Common myeloid progenitor, CD34-positive (primary cell): Measurements from ENCODE around the gene LEF1.
A peak's percentile ranks its signal among the peaks of the same experiment; 100 is the strongest.

ENCODE experiments used
- CTCF ChIA-PET: fragments of 350-600 bp; sonication (Branson Sonifier 250); formaldehyde crosslinking; loops from one replicate; lab custom pipeline; 2021; ENCODE audit warnings: antibody characterized with exemption; lab: Charles Lee
- POLR2A ChIA-PET: fragments of 350-600 bp; sonication (Branson Sonifier 250); formaldehyde crosslinking; loops from one replicate; lab custom pipeline; 2021; ENCODE audit warnings: antibody characterized with exemption; lab: Charles Lee
- DNase-seq, 3 donors: peaks; one replicate each; pipeline versions ENCODE4 v3.0.0 to v3.0.0-alpha.2; 2013
- H3K27ac ChIP-seq, 2 experiments: 1 replicate in 1 of 2; 2 replicates in 1 of 2; pipeline ENCODE4 v1.7.0; 2013; ENCODE audit warnings: inconsistent platforms in 2 of 2, low read length in 2 of 2, mild to moderate bottlenecking in 2 of 2, low read depth in 1 of 2, moderate library complexity in 1 of 2; ENCODE audit not compliant: severe bottlenecking in 2 of 2, insufficient read depth in 1 of 2, poor library complexity in 1 of 2
- H3K27me3 ChIP-seq, 5 experiments: replicated peaks in 2 of 5; 1 replicate in 3 of 5; 2 replicates in 2 of 5; pipeline versions ENCODE4 v1.6.1 to v1.7.0; 2013; ENCODE audit warnings: low read length in 4 of 5, mild to moderate bottlenecking in 2 of 5, moderate library complexity in 2 of 5, inconsistent platforms in 1 of 5; ENCODE audit not compliant: insufficient read depth in 5 of 5, control insufficient read depth in 4 of 5
- H3K36me3 ChIP-seq, 4 experiments: 1 replicate in 2 of 4; 2 replicates in 2 of 4; pipeline versions ENCODE4 v1.6.1 to v1.7.0; 2013; ENCODE audit warnings: low read length in 3 of 4, control low read depth in 1 of 4, mild to moderate bottlenecking in 1 of 4; ENCODE audit not compliant: control insufficient read depth in 4 of 4, insufficient read depth in 4 of 4
- H3K4me1 ChIP-seq, 4 experiments: 1 replicate in 3 of 4; 2 replicates in 1 of 4; pipeline versions ENCODE4 v1.6.1 to v1.7.1; 2013; ENCODE audit warnings: low read length in 3 of 4, mild to moderate bottlenecking in 3 of 4, control low read depth in 1 of 4, inconsistent platforms in 1 of 4, moderate library complexity in 1 of 4; ENCODE audit not compliant: control insufficient read depth in 4 of 4, insufficient read depth in 4 of 4; ENCODE audit errors: control extremely low read depth in 1 of 4
- H3K4me3 ChIP-seq, 7 experiments: 1 replicate in 4 of 7; 2 replicates in 3 of 7; pipeline versions ENCODE4 v1.5.1 to v1.7.0; 2013; ENCODE audit warnings: mild to moderate bottlenecking in 7 of 7, low read length in 6 of 7, moderate library complexity in 6 of 7, inconsistent platforms in 2 of 7, low read depth in 2 of 7, control low read depth in 1 of 7; ENCODE audit not compliant: insufficient read depth in 4 of 7, control insufficient read depth in 1 of 7; ENCODE audit errors: extremely low read depth in 1 of 7
- H3K9me3 ChIP-seq, 5 experiments: 1 replicate in 4 of 5; 2 replicates in 1 of 5; pipeline versions ENCODE4 v1.6.1 to v1.7.1; 2013; ENCODE audit warnings: low read length in 4 of 5, mild to moderate bottlenecking in 2 of 5, inconsistent platforms in 1 of 5, low read depth in 1 of 5, moderate library complexity in 1 of 5; ENCODE audit not compliant: control insufficient read depth in 4 of 5, insufficient read depth in 2 of 5; ENCODE audit errors: control extremely low read depth in 1 of 5
- WGBS: methylation state at CpG from one replicate; pipeline ENCODE4 v1.1.5; 2013; ENCODE audit not compliant: insufficient coverage; 5-methylcytosine and 5-hydroxymethylcytosine counted together

Gene LEF1

DNA sequence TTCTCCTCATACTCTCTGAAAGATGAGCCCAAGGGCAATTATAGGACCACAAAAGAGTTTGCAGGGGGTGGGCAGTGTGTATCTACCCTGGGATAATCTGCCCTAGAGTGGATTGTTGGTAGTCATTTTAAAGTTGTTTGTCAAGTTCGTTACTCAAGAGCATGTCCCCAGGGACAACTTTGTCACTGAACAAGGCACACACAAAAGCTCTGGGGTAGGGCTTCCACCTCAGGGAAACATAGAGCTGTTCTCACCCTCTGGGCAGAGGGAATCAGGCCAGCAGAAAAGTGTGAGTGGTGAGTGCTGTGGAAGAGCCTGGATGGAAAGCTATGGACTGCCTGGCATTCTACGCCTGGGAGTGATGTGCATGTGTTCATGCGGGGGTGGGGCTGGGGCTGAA, 23.3 kb upstream of the LEF1 start:
- no peaks in the 10 kb centered on the region for H3K9me3 ChIP-seq
- H3K4me1 ChIP-seq: no peaks in the 10 kb centered on the region
- ChIA-PET CTCF (interaction anchor here (1.0 kb wide), 1 partner anchor 10 kb away, joined by 4 read pairs; no protein-coding TSS in a partner anchor), POLR2A (no interaction called here)
- no peak overlapping the region for H3K27ac ChIP-seq
- no peak for DNase-seq
- 97% methylated on average over 3 of the region's 3 CpGs for WGBS
- peaks cover 0 to 6% (median 3%) of the 10 kb centered on the region in 5 experiments for H3K27me3 ChIP-seq
- no peak overlapping the region for H3K4me3 ChIP-seq
- no peaks in the 10 kb centered on the region for H3K36me3 ChIP-seq

GRCh38 chr4:108191269-108191914, 22.7 kb upstream of the LEF1 start:
- ChIA-PET POLR2A (no interaction called here), CTCF (no interaction called here)
- 90% methylated on average over 3 of the region's 4 CpGs for WGBS
- Histone ChIP-seq H3K27ac (no peak overlapping the region), H3K9me3 (no peaks in the 10 kb centered on the region), H3K27me3 (peaks cover 0 to 6% (median 3%) of the 10 kb centered on the region in 5 experiments), H3K36me3 (no peaks in the 10 kb centered on the region), H3K4me1 (no peaks in the 10 kb centered on the region), H3K4me3 (no peak overlapping the region)
- no peak for DNase-seq

GRCh38 chr4:108188770-108189169, 20.0 kb upstream of the LEF1 start:
- Histone ChIP-seq H3K27ac (no peak overlapping the region), H3K9me3 (no peaks in the 10 kb centered on the region), H3K4me3 (no peak overlapping the region), H3K4me1 (no peaks in the 10 kb centered on the region), H3K27me3 (peaks cover 0 to 7% (median 3%) of the 10 kb centered on the region in 5 experiments), H3K36me3 (no peaks in the 10 kb centered on the region)
- POLR2A ChIA-PET: no interaction called here
- CTCF ChIA-PET: interaction anchor here (1.2 kb wide), 1 partner anchor 10 kb away, joined by 3 read pairs; no protein-coding TSS in a partner anchor
- WGBS: no CpG with 5 or more reads among the region's 2 CpGs
- no peak for DNase-seq

DNA sequence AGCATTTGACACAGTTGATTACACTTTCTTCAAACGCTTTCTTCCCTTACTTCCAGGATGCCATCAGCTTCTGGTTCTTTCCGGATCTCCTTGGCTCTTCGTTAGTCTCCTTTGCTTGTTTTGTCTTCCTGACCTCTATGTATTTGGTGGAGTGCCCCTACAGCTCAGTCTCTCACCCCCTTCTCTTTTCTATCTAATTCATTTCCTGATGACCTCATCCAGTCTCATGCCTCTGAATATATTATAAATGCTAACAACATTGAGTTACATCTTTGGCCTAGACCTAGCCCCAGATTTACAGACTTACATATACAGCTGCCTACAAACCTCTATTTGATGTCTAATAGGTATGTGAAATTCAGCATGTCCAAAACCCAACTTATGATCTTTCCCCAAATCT, 16.5 kb upstream of the LEF1 start:
- H3K4me3 ChIP-seq: no peak overlapping the region
- peaks cover 0 to 9% (median 4%) of the 10 kb centered on the region in 4 experiments for H3K4me1 ChIP-seq
- ChIA-PET POLR2A (no interaction called here), CTCF (interaction anchor here (0.8 kb wide), 1 partner anchor 541 kb away, joined by 3 read pairs; no protein-coding TSS in a partner anchor)
- DNase-seq: no peak
- H3K27me3 ChIP-seq: peaks cover 0 to 7% (median 3%) of the 10 kb centered on the region in 5 experiments
- WGBS: 100% methylated on average over 3 of the region's 3 CpGs
- no peak overlapping the region for H3K27ac ChIP-seq
- H3K9me3 ChIP-seq: no peaks in the 10 kb centered on the region
- H3K36me3 ChIP-seq: no peaks in the 10 kb centered on the region

GRCh38 chr4:108184453-108185049, 15.8 kb upstream of the LEF1 start:
- H3K36me3 ChIP-seq: no peaks in the 10 kb centered on the region
- WGBS: no CpG with 5 or more reads among the region's 1 CpG
- H3K4me1 ChIP-seq: peaks cover 0 to 9% (median 4%) of the 10 kb centered on the region in 4 experiments
- DNase-seq: no peak
- ChIA-PET CTCF (interaction anchor here (0.8 to 1.8 kb wide), 2 partner anchors 15 to 542 kb away, joined by 3 to 4 read pairs; no protein-coding TSS in a partner anchor), POLR2A (no interaction called here)
- H3K27me3 ChIP-seq: peaks cover 0 to 7% (median 3%) of the 10 kb centered on the region in 5 experiments
- H3K27ac ChIP-seq: no peak overlapping the region
- H3K4me3 ChIP-seq: no peak overlapping the region
- no peaks in the 10 kb centered on the region for H3K9me3 ChIP-seq

DNA sequence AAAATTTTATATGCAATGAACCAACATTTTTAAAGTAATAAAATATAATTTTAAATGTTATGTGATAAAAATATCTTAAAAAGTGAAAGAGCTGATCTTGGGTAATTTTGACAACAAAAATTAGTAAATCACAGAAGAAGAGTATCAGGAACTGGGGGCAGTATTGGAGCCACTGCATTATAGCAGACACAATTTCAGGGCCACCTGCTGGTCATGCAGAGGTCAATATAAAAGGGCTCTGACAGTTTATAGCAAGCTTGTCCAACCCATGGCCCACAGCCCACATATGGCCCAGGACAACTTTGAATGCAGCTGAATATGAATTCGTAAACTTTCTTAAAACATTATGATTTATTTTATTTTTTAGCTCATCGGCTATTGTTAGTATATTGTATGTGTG, 13.0 kb upstream of the LEF1 start:
- WGBS: no CpG with 5 or more reads among the region's 2 CpGs
- H3K27ac ChIP-seq: no peak overlapping the region
- peaks cover 0 to 8% (median 0%) of the 10 kb centered on the region in 5 experiments for H3K27me3 ChIP-seq
- H3K4me1 ChIP-seq: peaks cover 0 to 9% (median 4%) of the 10 kb centered on the region in 4 experiments
- peak in 1 of 3 donors; percentile 19 for DNase-seq
- no peaks in the 10 kb centered on the region for H3K36me3 ChIP-seq
- ChIA-PET POLR2A (no interaction called here), CTCF (interaction anchor here (0.6 to 2.2 kb wide), 8 partner anchors 11 to 1176 kb away, joined by 3 to 6 read pairs (median 4); no protein-coding TSS in a partner anchor)
- H3K9me3 ChIP-seq: no peaks in the 10 kb centered on the region
- H3K4me3 ChIP-seq: no peak overlapping the region

GRCh38 chr4:108180513-108180912, 11.8 kb upstream of the LEF1 start:
- ChIA-PET POLR2A (no interaction called here), CTCF (interaction anchor here (2.2 kb wide), 1 partner anchor 120 kb away, joined by 5 read pairs; no protein-coding TSS in a partner anchor)
- no peak overlapping the region for H3K4me3 ChIP-seq
- WGBS: 81% methylated on average over 1 of the region's 1 CpG
- H3K27ac ChIP-seq: no peak overlapping the region
- H3K4me1 ChIP-seq: peaks cover 0 to 9% (median 4%) of the 10 kb centered on the region in 4 experiments
- peaks cover 0 to 13% (median 4%) of the 10 kb centered on the region in 5 experiments for H3K27me3 ChIP-seq
- no peaks in the 10 kb centered on the region for H3K9me3 ChIP-seq
- no peak for DNase-seq
- H3K36me3 ChIP-seq: no peaks in the 10 kb centered on the region
